ENCODE results near the gene OR2V2. TPM values are rescaled to one million over a fixed set of nuclear protein-coding genes. Genes with fewer than 3 reads are reported as not detected.
"Not testable (repeated sequence)": the region's sequence is repeated elsewhere in the genome, so short reads cannot be mapped to it uniquely, and the experiment has no call there.

The OR2V2 gene
- total RNA-seq, 6 donors from 2014 or later = 1.6 TPM; not detected in 5

DNA sequence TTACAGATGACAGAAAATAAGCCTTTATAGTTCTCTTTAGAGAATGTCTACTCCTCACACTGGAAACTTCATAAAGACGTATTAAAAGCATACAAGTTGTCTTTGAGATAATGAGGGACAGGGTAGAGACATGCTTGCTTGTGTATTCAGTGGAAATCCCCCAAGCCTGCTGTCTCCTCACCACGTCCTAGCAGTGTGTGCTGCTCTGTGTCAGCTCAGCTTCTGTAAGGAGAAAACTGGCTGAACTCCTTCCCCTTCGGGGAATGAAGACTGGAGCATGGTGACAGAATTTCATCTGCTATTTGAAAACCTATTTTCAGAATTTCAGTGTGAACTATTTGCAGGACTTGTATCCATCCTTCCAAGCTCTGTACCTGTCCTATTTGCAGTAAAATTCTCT, 9.4 kb downstream of the OR2V2 start:
- Histone ChIP-seq H3K36me3 (no peaks in the 10 kb centered on the region), H3K4me3 (no peak overlapping the region), H3K27ac (no peak overlapping the region), H3K4me1 (peaks cover 0 to 18% (median 3%) of the 10 kb centered on the region in 4 donors), H3K9me3 (no peaks in the 10 kb centered on the region), H3K27me3 (no peaks in the 10 kb centered on the region)
- DNase-seq (no peak), ATAC-seq (ENCODE audit: low FRiP score in 2 of 2) (no peak)
- 46 to 53% methylated on average over 3 of the region's 3 CpGs for whole genome bisulfite sequencing, 2 donors
- TF ChIP-seq, protein P1, sequence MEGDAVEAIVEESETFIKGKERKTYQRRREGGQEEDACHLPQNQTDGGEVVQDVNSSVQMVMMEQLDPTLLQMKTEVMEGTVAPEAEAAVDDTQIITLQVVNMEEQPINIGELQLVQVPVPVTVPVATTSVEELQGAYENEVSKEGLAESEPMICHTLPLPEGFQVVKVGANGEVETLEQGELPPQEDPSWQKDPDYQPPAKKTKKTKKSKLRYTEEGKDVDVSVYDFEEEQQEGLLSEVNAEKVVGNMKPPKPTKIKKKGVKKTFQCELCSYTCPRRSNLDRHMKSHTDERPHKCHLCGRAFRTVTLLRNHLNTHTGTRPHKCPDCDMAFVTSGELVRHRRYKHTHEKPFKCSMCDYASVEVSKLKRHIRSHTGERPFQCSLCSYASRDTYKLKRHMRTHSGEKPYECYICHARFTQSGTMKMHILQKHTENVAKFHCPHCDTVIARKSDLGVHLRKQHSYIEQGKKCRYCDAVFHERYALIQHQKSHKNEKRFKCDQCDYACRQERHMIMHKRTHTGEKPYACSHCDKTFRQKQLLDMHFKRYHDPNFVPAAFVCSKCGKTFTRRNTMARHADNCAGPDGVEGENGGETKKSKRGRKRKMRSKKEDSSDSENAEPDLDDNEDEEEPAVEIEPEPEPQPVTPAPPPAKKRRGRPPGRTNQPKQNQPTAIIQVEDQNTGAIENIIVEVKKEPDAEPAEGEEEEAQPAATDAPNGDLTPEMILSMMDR (IDR thresholded peaks at IDR 0.05) = no peak
- no peak for TF ChIP-seq POLR2AphosphoS5 (IDR thresholded peaks at IDR 0.05)

GRCh38 chr5:181158869-181159268, 11.5 kb downstream of the OR2V2 start:
- WGBS, 2 donors = 97 to 100% methylated on average over 3 of the region's 3 CpGs
- ATAC-seq (ENCODE audit: low FRiP score in 2 of 2) (no peak), DNase-seq (no peak)
- H3K27me3 ChIP-seq = no peaks in the 10 kb centered on the region
- peaks cover 0 to 18% (median 3%) of the 10 kb centered on the region in 4 donors for H3K4me1 ChIP-seq
- H3K27ac ChIP-seq = no peak overlapping the region
- H3K4me3 ChIP-seq = no peak overlapping the region
- no peaks in the 10 kb centered on the region for H3K36me3 ChIP-seq
- no peaks in the 10 kb centered on the region for H3K9me3 ChIP-seq
- no peak for TF ChIP-seq EP300 (IDR thresholded peaks at IDR 0.05)
- TF ChIP-seq, protein P1 (IDR thresholded peaks at IDR 0.05) = no peak
- TF ChIP-seq POLR2A (IDR thresholded peaks at IDR 0.05) = no peak

GRCh38 chr5:181159286-181160151, 12.1 kb downstream of the OR2V2 start:
- Histone ChIP-seq H3K36me3 (no peaks in the 10 kb centered on the region), H3K9me3 (no peaks in the 10 kb centered on the region), H3K27me3 (peaks cover 0 to 3% (median 0%) of the 10 kb centered on the region in 4 donors), H3K4me1 (peaks cover 0 to 18% (median 3%) of the 10 kb centered on the region in 4 donors), H3K4me3 (no peak overlapping the region), H3K27ac (peak overlapping the region in 3 of 4 donors; percentile 52 to 78 (median 71))
- TF ChIP-seq, protein P1 (IDR thresholded peaks at IDR 0.05) = peak; percentile 71 to 81 (median 78)
- TF ChIP-seq EP300 (IDR thresholded peaks at IDR 0.05) = no peak
- no peak for TF ChIP-seq POLR2A (IDR thresholded peaks at IDR 0.05)
- TF ChIP-seq POLR2AphosphoS5 (IDR thresholded peaks at IDR 0.05) = no peak
- 47 to 55% methylated on average over 15 to 17 of the region's 20 CpGs for WGBS, 2 donors
- peak; percentile 63 to 79 for DNase-seq
- ATAC-seq (ENCODE audit: low FRiP score in 2 of 2) = peak; percentile 91 to 95

GRCh38 chr5:181160152-181160754, 12.9 kb downstream of the OR2V2 start:
- 64 to 66% methylated on average over 8 to 18 of the region's 21 CpGs for WGBS, 2 donors
- peak overlapping the region; percentile 14 to 78 (median 62) for H3K27ac ChIP-seq
- peak; percentile 52 to 72 for ATAC-seq (ENCODE audit: low FRiP score in 2 of 2)

DNA sequence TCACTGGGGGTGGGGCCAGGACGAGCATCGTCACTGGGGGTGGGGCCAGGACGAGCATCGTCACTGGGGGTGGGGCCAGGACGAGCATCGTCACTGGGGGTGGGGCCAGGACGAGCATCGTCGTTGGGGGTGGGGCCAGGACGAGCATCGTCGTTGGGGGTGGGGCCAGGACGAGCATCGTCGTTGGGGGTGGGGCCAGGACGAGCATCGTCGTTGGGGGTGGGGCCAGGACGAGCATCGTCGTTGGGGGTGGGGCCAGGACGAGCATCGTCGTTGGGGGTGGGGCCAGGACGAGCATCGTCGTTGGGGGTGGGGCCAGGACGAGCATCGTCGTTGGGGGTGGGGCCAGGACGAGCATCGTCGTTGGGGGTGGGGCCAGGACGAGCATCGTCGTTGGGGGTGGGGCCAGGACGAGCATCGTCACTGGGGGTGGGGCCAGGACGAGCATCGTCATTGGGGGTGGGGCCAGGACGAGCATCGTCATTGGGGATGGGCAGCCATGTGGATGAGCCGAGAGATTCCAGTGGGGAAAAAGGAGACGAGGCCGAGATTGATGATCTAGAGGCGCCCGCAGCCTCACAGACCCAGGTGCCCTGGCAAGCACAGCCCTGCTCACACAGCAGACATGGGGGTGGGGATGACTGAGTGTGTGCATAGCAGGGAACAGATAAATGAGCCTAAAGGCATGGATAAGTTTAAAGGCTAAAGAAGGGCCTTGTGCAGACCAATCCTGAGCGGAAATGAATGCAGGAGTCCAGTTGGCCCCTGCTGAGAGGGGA, 13.6 kb downstream of the OR2V2 start:
- H3K36me3 ChIP-seq, H3K27ac ChIP-seq, H3K4me3 ChIP-seq, H3K27me3 ChIP-seq, H3K9me3 ChIP-seq, DNase-seq: not testable (repeated sequence)
- WGBS, 2 donors = 23 to 34% methylated on average over 8 to 11 of the region's 48 CpGs
- ATAC-seq (ENCODE audit: low FRiP score in 2 of 2) = peak in 1 of 2 donors; percentile 13
- peaks cover 0 to 18% (median 3%) of the 10 kb centered on the region in 4 donors for H3K4me1 ChIP-seq

More at GRCh38 chr5:181160152-181160754, 12.9 kb downstream of the OR2V2 start:
- TF ChIP-seq, protein P1 (IDR thresholded peaks at IDR 0.05) = no peak
- TF ChIP-seq POLR2A (IDR thresholded peaks at IDR 0.05) (no peak), EP300 (IDR thresholded peaks at IDR 0.05) (no peak), POLR2AphosphoS5 (IDR thresholded peaks at IDR 0.05) (no peak)
- Histone ChIP-seq H3K27me3 (peaks cover 0 to 5% (median 0%) of the 10 kb centered on the region in 4 donors), H3K4me3 (peak overlapping the region in 3 of 4 donors; percentile 14 to 28 (median 23)), H3K9me3 (no peaks in the 10 kb centered on the region), H3K36me3 (no peaks in the 10 kb centered on the region), H3K4me1 (peaks cover 0 to 18% (median 3%) of the 10 kb centered on the region in 4 donors)
- peak in 1 of 2 donors; percentile 64 for DNase-seq
